Measurements from ENCODE around the gene CRTC1.

Gene CRTC1, protein sequence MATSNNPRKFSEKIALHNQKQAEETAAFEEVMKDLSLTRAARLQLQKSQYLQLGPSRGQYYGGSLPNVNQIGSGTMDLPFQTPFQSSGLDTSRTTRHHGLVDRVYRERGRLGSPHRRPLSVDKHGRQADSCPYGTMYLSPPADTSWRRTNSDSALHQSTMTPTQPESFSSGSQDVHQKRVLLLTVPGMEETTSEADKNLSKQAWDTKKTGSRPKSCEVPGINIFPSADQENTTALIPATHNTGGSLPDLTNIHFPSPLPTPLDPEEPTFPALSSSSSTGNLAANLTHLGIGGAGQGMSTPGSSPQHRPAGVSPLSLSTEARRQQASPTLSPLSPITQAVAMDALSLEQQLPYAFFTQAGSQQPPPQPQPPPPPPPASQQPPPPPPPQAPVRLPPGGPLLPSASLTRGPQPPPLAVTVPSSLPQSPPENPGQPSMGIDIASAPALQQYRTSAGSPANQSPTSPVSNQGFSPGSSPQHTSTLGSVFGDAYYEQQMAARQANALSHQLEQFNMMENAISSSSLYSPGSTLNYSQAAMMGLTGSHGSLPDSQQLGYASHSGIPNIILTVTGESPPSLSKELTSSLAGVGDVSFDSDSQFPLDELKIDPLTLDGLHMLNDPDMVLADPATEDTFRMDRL

GRCh38 chr19:18683109-18683957 lies at the start of gene CRTC1:
CRTC1 (plus strand) TSS chr19:18683680; CDS start chr19:18683703, 23 bp downstream.
- TF ChIP-seq CTCF (IDR thresholded peaks at IDR 0.05): no peak
- TF ChIP-seq ZFX (IDR thresholded peaks at IDR 0.05; ENCODE audit: borderline replicate concordance): no peak
- H3K27ac ChIP-seq: peak within 1 kb of the TSS; percentile 58

GRCh38 chr19:18634612-18635297 lies 48.7 kb upstream of the CRTC1 start:
- no peak for TF ChIP-seq CTCF (IDR thresholded peaks at IDR 0.05)
- TF ChIP-seq ZFX (IDR thresholded peaks at IDR 0.05; ENCODE audit: borderline replicate concordance): no peak
- H3K27ac ChIP-seq: no peak overlapping the region

GRCh38 chr19:18635831-18636182 lies 47.7 kb upstream of the CRTC1 start:
- no peak for TF ChIP-seq CTCF (IDR thresholded peaks at IDR 0.05)
- TF ChIP-seq ZFX (IDR thresholded peaks at IDR 0.05; ENCODE audit: borderline replicate concordance): no peak
- peak overlapping the region; percentile 74 for H3K27ac ChIP-seq

DNA sequence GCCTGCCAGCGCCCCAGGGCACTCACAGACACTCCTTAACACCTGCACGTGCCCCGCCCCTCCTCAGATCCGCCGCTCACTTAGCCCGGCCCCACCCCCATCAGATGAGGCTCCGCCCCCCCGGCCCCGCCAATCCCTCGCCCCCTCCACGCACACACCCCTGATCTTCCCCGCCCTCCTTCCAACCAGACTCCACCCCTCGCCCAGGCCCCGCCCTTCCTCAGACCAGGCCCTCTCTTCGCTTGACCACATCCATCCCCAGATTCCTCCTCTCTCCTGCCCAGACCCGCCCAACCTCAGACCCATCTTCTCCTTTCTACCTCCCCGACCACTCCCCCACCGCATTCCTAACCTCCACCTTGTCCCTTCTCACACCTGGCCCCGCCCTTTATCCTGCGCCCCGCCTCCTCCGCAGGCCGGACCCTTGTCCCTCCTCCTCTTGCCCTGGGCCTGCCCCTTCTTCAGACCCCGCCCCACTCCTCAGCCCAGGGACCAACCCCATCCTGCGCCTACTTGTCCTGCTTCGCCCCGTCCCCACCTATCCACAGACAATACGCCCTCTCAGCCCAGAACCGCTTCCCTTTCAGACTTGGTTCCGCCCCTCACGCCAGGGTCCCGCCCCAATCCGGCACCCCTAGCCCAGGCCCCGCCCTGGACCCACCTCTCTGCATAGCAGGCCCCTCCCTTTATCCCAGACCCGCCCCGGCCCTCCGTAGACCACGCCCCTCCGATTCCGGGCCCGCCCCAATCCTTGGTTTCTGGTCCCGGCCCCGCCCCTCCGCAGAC lies 47.1 kb upstream of the CRTC1 start:
- peak overlapping the region; percentile 74 for H3K27ac ChIP-seq
- TF ChIP-seq CTCF (IDR thresholded peaks at IDR 0.05) (no peak), ZFX (IDR thresholded peaks at IDR 0.05; ENCODE audit: borderline replicate concordance) (no peak)

DNA sequence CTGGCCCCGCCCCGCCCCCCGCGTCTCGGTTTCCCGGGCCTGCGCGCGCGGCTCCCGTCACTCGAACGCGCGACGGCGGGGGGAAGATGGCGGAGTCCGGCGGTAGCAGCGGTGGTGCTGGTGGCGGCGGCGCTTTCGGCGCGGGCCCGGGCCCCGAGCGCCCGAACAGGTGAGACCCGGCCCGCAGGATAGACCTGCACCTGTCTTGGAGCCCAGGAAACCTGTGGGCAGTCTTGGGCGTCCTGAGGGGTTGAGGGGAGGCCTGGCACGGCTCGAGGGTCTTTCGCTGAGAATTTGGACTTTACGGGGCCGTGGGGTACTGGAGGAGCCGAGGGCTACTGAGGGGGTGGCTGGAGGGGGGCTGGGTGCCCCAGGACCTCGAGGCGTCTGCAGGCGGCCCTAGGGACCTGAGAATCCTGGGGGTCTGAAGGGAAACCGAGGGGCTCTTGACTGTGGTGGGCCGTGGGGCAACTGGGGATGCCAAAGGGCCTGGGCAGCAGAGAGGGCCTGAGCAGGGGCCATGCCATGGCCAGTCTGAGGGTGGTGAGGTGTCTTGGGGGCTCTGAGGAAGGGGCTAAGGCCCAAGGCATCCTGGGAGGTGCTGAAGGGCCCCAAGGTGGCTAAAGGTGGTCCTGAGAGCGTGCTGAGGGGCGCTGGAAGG lies 46.4 kb upstream of the CRTC1 start, which contains the start of gene KLHL26:
Gene KLHL26 (plus strand): TSS at position 60 of the 661 bp plus-strand sequence. CDS start 27 bp downstream, at position 87.
- H3K27ac ChIP-seq: peak within 1 kb of the TSS; percentile 74

More for the DNA sequence above, 46.4 kb upstream of the CRTC1 start, which contains the start of gene KLHL26:
- TF ChIP-seq ZFX (IDR thresholded peaks at IDR 0.05; ENCODE audit: borderline replicate concordance): no peak
- no peak for TF ChIP-seq CTCF (IDR thresholded peaks at IDR 0.05)
